Esophagus (tissue), 2 donors: ENCODE results near the gene ANKRD44. TPM values are rescaled to one million over a fixed set of nuclear protein-coding genes. Genes with fewer than 3 reads are reported as not detected.

Experiments
- H3K27ac ChIP-seq, 2 donors: one replicate each; pipeline ENCODE4 v1.5.1; 2013; ENCODE audit warnings: low read depth in 2 of 2, mild to moderate bottlenecking in 2 of 2, inconsistent platforms in 1 of 2, low read length in 1 of 2, moderate library complexity in 1 of 2
- H3K27me3 ChIP-seq, 2 donors: one replicate each; pipeline ENCODE4 v1.6.1; 2013; ENCODE audit warnings: low read length in 2 of 2, control low read depth in 1 of 2, mild to moderate bottlenecking in 1 of 2; ENCODE audit not compliant: insufficient read depth in 2 of 2, control insufficient read depth in 1 of 2
- H3K36me3 ChIP-seq, 2 donors: one replicate each; pipeline ENCODE4 v1.6.1; 2013; ENCODE audit warnings: low read length in 1 of 2; ENCODE audit not compliant: control insufficient read depth in 2 of 2, insufficient read depth in 2 of 2
- H3K4me1 ChIP-seq, 2 donors: one replicate each; pipeline ENCODE4 v1.6.1; 2013; ENCODE audit warnings: low read length in 1 of 2; ENCODE audit not compliant: control insufficient read depth in 2 of 2, insufficient read depth in 2 of 2
- H3K4me3 ChIP-seq, 2 donors: one replicate each; pipeline ENCODE4 v1.5.1; 2013; ENCODE audit warnings: low read length in 2 of 2, mild to moderate bottlenecking in 2 of 2, low read depth in 1 of 2, moderate library complexity in 1 of 2
- H3K9me3 ChIP-seq, 2 donors: one replicate each; pipeline ENCODE4 v1.6.1; 2013; ENCODE audit warnings: mild to moderate bottlenecking in 2 of 2, low read depth in 1 of 2, low read length in 1 of 2, moderate library complexity in 1 of 2; ENCODE audit not compliant: control insufficient read depth in 2 of 2, insufficient read depth in 1 of 2
- WGBS, 2 donors: extraction: QIAGEN DNeasy Blood & Tissue Kit; methylation state at CpG; one replicate each; pipeline ENCODE4 v1.1.7; 2013; 5-methylcytosine and 5-hydroxymethylcytosine counted together
- polyA plus RNA-seq, 2 donors: library from polyadenylated mRNA; stranded (reverse); fragments of 200-250 nt; gene quantifications; one replicate each; pipeline ENCODE4 v1.2.3, GENCODE V29; 2013
- donor health status: healthy with polysubstance abuse.
- donor health status: Bipolar disorder and iron deficiency.

Gene ANKRD44
- polyA plus RNA-seq, 2 donors: 1.1 to 1.5 TPM

- Histone ChIP-seq H3K4me3 (no peak overlapping the region), H3K36me3 (peaks cover 0 to 3% of the 10 kb centered on the region in 2 donors), H3K27me3 (no peaks in the 10 kb centered on the region), H3K27ac (no peak overlapping the region), H3K4me1 (no peaks in the 10 kb centered on the region), H3K9me3 (no peaks in the 10 kb centered on the region)
- 68 to 82% methylated on average over 1 of the region's 1 CpG for WGBS, 2 donors
These were observed 182.5 kb downstream of the ANKRD44 start for GRCh38 chr2:197128126-197128525.

DNA sequence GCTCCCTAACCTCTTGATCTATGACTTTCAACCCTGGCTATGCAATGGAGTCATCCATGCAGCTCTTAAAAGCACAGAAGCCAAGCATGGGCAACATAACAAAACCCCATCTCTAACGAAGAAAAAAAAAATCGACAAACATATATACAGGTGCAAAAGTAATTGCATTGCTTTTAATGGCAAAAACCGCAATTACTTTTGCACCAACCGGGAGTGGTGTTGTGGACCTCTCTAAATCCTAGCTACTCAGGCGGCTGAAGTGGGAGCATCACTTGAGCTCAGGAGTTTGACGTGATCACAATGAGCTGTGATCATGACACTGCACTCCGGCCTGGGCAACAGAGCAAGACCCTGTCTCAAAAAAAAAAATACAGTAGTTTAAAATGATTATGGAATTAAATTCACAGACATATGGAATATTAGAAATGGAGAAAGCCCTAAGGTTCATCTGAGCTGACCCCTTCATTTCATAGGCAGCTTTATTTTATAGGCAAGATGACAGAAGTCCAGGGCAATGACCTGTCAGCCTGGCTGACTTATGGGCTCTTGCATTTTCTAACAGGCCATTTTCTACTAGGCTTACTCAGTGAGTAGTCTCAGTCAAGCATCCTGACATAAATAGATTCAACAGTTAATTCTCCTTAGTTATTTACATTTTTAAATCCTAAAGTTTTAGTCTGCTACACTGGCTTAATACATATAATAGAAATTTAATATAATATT, 183.8 kb downstream of the ANKRD44 start:
- peaks cover 3% of the 10 kb centered on the region in 2 donors for H3K36me3 ChIP-seq
- H3K9me3 ChIP-seq: no peaks in the 10 kb centered on the region
- H3K4me1 ChIP-seq: no peaks in the 10 kb centered on the region
- 94 to 96% methylated on average over 7 of the region's 7 CpGs for WGBS, 2 donors
- H3K4me3 ChIP-seq: no peak overlapping the region
- H3K27ac ChIP-seq: no peak overlapping the region
- H3K27me3 ChIP-seq: no peaks in the 10 kb centered on the region

DNA sequence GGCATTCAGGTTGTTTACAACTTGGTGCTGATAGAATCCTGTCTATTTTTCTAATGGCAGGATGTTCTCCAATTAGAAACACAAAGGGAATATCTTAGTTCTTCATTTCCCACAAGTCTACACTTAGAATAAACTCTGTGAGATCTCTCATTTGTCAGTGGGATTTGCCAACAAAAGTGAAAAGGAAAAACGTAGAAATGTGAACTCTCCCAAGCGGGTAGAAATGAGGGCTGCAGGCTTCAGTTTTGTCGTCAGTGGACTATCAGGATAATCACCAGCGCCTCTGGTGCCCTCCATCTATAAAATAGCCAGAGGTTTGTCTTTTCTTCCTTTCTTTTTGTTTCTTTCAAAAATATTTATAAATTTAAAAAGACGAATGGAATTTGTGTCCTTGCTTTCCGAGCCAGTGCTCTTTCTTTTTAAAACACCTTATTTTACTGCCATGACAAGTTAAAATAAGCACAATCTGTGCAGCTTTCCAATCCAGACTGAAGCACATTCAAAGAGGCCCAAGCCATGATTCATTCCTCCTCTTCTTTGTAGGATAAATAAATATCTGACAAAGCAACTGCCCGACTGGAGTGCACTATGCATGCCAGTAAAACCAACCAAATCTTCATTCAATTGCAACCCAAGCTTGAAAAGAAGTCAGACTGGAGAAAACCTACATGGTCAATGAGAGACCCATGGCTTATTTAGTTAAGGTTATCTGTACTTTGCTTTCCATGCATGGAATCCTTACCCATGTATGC, 185.8 kb downstream of the ANKRD44 start:
- H3K27me3 ChIP-seq: no peaks in the 10 kb centered on the region
- H3K9me3 ChIP-seq: no peaks in the 10 kb centered on the region
- H3K27ac ChIP-seq: no peak overlapping the region
- no peak overlapping the region for H3K4me3 ChIP-seq
- 66 to 71% methylated on average over 7 of the region's 7 CpGs for WGBS, 2 donors
- H3K4me1 ChIP-seq: no peaks in the 10 kb centered on the region
- H3K36me3 ChIP-seq: peaks cover 3 to 6% of the 10 kb centered on the region in 2 donors

DNA sequence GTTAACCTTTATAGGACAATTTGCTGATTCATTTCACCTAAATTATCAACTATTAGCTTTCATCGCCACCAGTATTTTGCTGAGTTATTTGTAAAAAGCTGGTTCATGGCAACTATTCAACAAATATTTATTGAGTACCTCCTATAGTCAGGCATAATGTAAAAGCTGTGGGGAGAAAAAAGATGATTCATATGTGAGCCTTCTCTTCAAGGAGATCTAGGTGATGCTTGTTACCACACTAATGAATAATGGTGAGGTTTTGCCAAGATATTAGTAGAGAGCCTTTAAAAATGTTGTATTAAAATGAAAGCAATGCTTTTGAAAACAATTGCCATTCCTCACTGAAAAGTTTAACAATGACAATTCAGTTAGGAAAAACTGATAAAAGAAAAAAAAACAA, 187.8 kb downstream of the ANKRD44 start:
- H3K27ac ChIP-seq: no peak overlapping the region
- no peaks in the 10 kb centered on the region for H3K27me3 ChIP-seq
- WGBS, 2 donors: 96 to 97% methylated on average over 1 of the region's 1 CpG
- no peaks in the 10 kb centered on the region for H3K9me3 ChIP-seq
- no peak overlapping the region for H3K4me3 ChIP-seq
- H3K4me1 ChIP-seq: no peaks in the 10 kb centered on the region
- peaks cover 3 to 6% of the 10 kb centered on the region in 2 donors for H3K36me3 ChIP-seq

DNA sequence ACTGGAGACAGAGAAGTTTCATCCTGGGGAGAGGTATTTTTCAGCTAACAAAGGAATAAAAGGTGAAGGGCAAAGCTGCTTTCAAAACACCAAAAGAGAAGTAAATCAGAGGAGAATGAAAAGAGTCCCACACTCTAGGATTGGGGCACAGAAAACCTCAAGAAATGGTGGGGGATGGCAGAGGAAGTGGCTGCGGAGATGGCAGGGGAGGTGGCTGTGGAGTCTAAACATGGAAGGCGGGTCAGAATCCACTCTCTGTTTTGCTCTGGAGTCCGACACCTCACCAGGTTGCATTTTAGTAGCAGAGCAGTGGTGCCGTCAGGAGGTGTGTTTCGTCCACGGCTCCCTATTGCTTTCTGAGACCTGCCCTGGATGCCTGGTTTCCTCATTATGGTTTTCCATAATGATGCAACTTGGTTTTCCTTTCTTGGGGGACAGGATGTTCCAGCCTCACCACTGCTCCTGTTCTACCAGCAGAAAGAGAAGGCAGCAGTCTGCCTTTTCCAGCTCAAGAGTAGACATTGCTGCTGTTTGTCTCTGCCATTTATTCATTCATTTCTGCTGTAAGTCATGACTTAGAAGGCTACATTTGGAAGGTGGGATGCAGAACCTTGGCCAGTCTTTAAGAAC, 188.7 kb downstream of the ANKRD44 start:
- H3K27ac ChIP-seq: no peak overlapping the region
- 79 to 83% methylated on average over 6 of the region's 6 CpGs for WGBS, 2 donors

GRCh38 chr2:197121255-197121654, 189.3 kb downstream of the ANKRD44 start:
- Histone ChIP-seq H3K27ac (no peak overlapping the region), H3K36me3 (peaks cover 3 to 6% of the 10 kb centered on the region in 2 donors), H3K4me3 (no peak overlapping the region), H3K27me3 (no peaks in the 10 kb centered on the region), H3K4me1 (no peaks in the 10 kb centered on the region), H3K9me3 (no peaks in the 10 kb centered on the region)
- WGBS, 2 donors: 85 to 88% methylated on average over 8 of the region's 8 CpGs

More for the DNA sequence above, 188.7 kb downstream of the ANKRD44 start:
- Histone ChIP-seq H3K4me3 (no peak overlapping the region), H3K27me3 (no peaks in the 10 kb centered on the region), H3K9me3 (no peaks in the 10 kb centered on the region), H3K4me1 (no peaks in the 10 kb centered on the region), H3K36me3 (peaks cover 3 to 6% of the 10 kb centered on the region in 2 donors)

GRCh38 chr2:197116306-197116879, 194.2 kb downstream of the ANKRD44 start:
- no peak overlapping the region for H3K4me3 ChIP-seq
- peaks cover 0 to 2% of the 10 kb centered on the region in 2 donors for H3K36me3 ChIP-seq
- WGBS, 2 donors: 83 to 85% methylated on average over 10 of the region's 10 CpGs
- no peaks in the 10 kb centered on the region for H3K4me1 ChIP-seq
- no peaks in the 10 kb centered on the region for H3K27me3 ChIP-seq
- H3K27ac ChIP-seq: no peak overlapping the region
- H3K9me3 ChIP-seq: no peaks in the 10 kb centered on the region

DNA sequence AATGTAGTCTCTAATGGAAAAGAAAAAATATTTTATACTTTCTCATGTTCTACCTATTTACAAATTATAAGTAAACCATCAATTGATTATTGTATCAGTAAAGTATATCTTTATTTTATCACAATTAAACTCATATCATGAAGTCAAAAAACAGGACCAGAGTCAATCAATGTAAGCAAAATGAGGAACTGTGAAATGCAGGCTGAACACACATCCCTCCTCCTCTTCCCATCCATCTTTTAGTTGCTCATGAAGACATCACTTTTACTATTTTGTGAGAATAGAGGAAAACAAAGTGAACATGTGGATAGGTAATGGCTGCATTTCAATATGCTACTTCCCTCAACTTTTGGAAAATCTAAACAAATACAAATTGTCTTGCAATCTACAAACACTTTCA, 195.3 kb downstream of the ANKRD44 start:
- H3K27me3 ChIP-seq: no peaks in the 10 kb centered on the region
- no peaks in the 10 kb centered on the region for H3K9me3 ChIP-seq
- no peak overlapping the region for H3K4me3 ChIP-seq
- no peaks in the 10 kb centered on the region for H3K36me3 ChIP-seq
- H3K4me1 ChIP-seq: no peaks in the 10 kb centered on the region
- H3K27ac ChIP-seq: no peak overlapping the region

- Histone ChIP-seq H3K9me3 (no peaks in the 10 kb centered on the region), H3K36me3 (no peaks in the 10 kb centered on the region), H3K27me3 (no peaks in the 10 kb centered on the region), H3K4me1 (no peaks in the 10 kb centered on the region), H3K4me3 (no peak overlapping the region), H3K27ac (no peak overlapping the region)
- WGBS, 2 donors: 3 to 9% methylated on average over 1 of the region's 1 CpG
These were observed 197.3 kb downstream of the ANKRD44 start for GRCh38 chr2:197113275-197113711.
